Activated T-helper 9 cell treated with anti-CD3 and anti-CD28 coated beads, Interleukin-2, amount 50 U/mL, for 16 hours (primary cell): ENCODE measurements around the gene SLC12A3.

ENCODE experiments used
- DNase-seq: peaks from one replicate; pipeline ENCODE4 v3.0.0-alpha.2; 2020; ENCODE audit warnings: low read depth

The SLC12A3 gene

DNA sequence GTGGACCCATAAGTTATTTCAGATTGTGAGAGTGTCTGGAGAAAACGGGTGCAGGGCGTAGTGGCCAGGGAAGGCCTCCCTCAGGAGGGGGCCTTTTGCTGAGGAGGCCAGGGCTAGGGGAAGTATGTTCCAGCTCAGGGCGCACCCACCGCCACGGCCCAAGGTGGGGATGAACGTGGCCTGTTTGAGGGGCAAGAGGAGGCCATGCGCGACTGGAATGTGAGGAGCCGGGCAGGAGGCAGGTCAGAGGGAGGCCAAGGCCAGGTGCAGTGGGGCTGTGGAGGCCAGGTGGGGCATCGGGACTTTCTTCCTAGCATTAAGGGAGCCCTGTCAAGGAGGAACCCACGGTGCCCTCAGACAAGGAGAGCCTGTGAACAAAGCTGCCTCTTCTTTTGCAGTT lies 26.7 kb downstream of the SLC12A3 start:
- no peak for DNase-seq

DNA sequence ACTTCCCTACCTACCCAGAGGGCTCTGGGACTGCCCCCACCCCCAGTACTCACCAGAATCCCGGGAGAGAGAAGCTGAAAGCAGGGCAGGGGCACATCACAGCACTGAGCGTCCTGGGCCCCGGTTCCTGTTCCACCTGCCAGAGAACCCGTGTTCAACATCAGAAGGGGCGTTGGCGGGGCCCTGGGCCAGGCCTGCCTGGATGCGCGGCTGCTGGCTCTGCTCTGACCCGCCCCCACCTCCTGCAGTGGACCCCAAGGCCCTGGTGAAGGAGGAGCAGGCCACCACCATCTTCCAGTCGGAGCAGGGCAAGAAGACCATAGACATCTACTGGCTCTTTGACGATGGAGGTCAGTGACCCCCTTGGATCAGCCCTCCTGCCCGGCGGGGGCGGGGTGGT lies 27.7 kb downstream of the SLC12A3 start:
- DNase-seq, result no peak

GRCh38 chr16:56894331-56894917 lies 29.4 kb downstream of the SLC12A3 start:
- no peak for DNase-seq

DNA sequence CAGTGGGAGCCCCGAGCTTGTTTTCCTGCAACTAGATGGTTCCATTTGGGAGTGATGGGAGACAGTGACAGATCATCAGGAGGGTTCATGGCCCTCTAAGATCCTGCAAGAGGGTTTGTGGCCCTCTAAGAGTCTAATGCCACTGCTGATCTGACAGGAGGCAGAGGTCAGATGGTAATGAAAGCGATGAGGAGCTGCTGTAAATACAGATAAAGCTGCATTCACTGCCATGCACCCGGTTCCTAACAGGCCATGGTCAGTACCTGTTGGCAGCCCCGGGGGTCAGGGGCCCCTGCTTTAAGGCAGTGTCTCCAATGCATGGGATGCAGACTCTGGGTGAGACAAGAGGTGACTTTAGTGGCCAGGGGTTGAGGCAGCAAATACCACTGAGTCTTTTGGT lies 30.8 kb downstream of the SLC12A3 start:
- no peak for DNase-seq

DNA sequence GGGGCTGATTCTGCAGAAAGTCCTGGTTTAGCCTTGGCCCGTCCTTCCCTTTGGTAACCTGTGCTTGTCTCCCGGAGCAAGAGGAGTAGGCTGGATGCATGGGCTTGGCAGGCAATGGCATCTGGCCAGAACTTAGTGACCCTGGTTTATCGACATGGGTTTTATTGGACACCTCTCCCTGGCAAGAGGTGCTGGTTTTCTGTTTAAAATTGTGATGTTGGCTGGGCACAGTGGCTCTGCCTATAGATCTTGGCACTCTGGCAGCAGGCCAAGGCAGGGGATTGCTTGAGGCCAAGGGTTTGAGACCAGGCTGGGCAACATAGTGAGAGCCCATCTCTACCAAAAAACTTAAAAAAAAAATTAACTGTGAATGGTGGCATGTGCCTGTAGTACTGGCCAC lies 31.2 kb downstream of the SLC12A3 start:
- no peak for DNase-seq

GRCh38 chr16:56897026-56897799 lies 32.2 kb downstream of the SLC12A3 start:
- DNase-seq, result no peak

GRCh38 chr16:56898847-56899246 lies 33.8 kb downstream of the SLC12A3 start:
- no peak for DNase-seq

- DNase-seq, result no peak
Measured at GRCh38 chr16:56903866-56904265, 38.9 kb downstream of the SLC12A3 start.

DNA sequence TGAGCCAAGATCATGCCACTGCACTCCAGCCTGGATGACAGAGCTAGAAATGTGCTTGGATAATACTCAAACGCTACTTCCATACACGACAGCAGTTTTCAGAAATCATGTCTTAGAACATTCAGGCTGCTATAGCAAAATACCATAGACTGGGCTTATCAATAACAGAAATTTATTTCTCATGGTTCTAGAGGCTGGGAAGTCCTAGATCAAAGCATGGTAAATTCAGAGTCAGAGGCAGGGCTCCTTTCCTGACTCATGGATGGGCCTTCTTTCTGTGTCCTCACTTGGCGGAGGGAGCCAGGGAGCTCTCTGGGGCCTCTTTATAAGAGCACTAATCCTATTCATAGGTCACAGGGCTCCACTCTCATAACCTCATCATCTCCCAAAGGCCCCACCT lies 42.4 kb downstream of the SLC12A3 start:
- DNase-seq, result no peak

- no peak for DNase-seq
Measured at GRCh38 chr16:56909527-56909979, 44.5 kb downstream of the SLC12A3 start.

DNA sequence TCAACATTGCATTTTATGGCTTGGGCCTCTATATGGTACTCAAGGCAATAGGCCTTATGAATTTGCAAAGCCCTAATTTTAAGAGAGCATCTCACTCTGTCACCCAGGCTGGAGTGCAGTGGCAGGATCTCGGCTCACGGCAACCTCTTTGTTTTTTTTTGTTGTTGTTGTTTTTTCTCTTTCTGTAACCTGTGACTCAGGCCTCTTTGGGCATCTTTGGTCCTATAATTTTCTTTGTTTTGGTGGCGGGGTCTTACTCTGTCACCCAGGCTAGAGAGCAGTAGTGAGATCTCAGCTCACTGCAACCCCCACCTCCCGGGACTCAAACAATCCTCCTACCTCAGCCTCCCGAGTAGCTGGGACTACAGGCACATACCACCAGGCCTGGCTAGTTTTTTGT lies 45.1 kb downstream of the SLC12A3 start:
- no peak for DNase-seq

DNA sequence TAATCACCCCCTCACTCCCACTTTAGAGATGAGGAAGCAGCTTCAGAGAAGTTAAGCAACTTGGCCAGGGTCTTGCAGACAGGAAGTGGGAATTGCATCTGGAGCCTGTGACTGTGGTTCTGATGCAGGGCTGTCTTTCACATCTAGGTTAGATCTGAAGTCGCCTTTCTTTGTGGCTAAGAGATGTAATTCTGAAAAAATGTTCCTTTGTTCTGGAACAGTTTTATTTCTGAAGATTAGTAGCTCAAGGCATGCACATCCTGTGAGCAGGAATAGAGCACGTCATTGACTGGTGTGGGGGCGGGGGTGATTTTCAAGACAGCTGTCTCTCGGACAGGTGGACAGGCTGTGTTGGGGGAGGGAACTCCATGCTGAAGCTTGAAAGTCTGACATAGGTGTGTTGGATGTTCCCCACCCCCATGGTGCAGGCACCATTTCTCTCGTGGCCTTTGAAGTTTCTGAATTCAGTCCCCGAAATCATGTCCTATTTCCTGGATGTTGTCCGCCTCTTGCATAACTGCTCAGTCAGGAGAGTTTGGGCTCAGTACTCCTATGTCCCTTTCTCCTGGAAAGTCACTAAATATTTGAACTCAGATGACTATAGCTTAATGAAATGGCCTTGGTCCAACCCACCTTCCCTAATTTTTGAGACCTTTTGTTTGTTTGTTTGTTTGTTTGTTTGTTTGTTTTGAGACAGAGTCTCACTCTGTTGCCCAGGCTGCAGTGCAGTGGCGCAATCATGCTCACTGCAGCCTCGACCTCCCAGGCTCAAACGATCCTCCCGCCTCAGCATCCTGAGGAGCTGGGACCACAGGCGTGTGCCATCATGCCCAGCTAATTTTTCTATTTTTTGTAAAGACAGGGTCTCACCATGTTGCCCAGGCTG lies 45.9 kb downstream of the SLC12A3 start:
- no peak for DNase-seq

- no peak for DNase-seq
Measured at GRCh38 chr16:56911771-56912571, 47.0 kb downstream of the SLC12A3 start.

- DNase-seq, result no peak
Measured at GRCh38 chr16:56912746-56913708, 48.0 kb downstream of the SLC12A3 start.

DNA sequence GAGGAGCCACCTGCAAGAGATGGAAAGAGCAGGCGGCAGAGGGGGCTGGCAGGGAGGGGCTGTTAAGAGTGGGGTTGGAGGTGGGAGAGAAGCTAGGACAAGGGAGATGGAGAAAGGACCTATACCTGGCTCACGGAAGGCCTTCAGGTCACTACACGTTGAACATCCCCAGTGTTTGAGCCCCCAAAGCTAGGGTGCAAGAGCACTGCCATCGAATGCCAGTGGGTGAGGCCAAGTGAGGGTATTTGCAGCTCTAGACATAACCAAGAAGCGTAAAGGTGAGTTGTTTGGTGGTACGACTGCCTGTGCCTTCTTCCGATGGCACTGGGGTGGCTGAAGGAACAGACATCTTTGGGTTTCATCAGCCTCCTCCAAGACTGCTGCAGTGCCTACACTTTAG lies 49.9 kb downstream of the SLC12A3 start:
- DNase-seq, result no peak

DNA sequence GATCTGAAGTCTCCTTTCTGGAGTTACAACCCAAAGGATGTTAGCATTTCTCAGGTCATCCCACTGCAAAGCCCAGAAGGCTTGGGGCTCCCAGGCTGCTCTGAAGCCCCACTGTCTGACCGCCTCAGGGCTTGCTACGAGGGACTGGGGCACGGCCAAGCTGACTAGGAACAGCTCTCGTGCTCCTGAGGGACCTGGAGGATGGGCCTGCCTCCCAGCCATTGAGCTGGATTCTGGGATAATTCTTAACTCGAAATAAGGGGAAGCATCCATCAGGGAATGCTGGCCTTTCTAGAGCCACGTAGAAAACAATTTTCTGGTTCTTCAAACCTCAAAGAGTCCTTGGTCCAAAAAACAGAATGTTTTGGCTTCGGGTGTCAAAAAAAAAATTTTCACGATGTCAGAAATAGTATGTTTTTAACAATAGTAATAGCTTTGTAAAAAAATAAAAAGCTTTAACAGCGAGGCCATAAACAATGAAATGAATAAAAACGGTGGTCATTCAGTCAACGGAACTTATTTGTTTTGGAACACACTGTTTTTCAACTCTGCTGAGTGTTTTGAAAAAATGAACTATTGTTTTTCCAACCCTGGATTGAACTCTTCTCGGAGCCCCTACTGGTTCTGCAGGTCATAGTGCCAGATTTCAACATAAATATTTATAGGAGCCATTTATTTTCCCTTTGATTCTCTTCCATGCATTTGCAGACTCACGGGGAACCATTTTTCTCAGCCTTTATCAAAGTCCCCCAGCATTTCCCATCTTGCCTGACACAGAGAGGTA lies 50.5 kb downstream of the SLC12A3 start:
- DNase-seq, result no peak

DNA sequence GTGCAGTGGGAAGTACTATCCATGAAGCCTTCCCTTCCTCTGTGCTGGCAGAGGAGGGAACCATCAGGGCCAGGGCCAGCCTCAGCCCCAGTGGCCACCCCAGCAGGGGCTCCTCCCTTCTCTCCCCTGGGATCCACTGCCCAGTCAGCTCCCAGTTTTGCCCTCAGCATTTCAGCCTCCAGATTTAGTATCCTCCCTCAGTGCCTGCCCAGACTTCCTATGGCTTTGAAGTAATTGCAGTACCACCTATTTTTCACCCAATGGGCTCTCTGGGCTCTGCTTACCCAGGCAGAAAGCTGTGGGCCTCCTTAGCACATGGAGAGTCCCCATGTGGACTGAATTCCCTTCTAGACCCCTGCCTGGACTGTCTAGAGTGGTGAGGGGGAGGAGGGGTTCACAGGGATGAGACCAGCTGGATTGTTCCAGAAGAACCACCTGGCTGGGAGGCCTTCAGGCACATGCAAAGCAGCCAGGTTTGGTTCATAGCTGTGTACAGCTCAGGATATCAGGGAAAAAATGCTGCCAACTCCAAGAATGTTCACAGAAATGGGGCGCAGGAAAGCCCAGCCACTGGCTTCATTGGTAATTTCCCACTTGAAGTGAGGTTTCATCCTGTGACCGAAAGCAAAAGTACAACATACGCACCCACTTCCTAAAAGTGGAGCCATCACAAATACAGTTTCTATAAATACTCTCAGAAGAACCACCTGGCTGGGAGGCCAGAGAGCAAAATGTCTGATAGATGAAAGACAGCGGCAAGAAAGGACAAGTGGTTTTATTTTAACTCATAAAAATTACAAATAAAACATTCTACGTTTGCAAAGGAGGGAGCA lies 51.8 kb downstream of the SLC12A3 start:
- no peak for DNase-seq

- no peak for DNase-seq
Measured at GRCh38 chr16:56918467-56919012, 53.5 kb downstream of the SLC12A3 start.
